ENCODE measurements around the gene TARS1.
A peak's percentile ranks its signal among the peaks of the same experiment; 100 is the strongest.

Gene TARS1

DNA sequence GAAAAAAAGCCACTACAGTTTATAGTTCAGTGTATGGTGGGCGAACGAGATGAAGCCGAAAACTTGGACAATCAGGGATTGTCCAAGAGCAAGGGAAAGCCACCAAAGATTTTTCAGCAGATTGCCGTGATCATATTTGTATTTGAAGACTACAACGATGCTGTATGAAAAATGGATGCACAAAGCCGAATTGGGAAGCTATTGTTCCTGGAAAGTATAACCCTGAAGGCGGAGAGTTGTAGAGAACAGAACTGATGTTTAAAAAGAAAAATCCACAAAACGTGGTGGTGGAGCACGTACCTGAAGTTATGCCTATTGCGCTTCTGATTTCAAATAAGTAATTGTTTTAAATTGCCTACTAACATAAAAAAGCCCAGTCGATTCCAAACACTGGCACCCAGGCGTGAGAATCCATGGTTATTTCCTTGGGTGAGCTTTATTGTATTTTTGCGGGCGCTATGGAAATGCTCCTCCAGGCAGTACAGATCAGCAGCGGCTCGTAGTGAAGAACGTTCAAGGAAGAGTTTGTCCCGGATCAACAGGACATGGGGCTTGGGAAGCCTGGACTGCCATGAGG, 772 bp upstream of the TARS1 start:
- no peak for DNase-seq

DNA sequence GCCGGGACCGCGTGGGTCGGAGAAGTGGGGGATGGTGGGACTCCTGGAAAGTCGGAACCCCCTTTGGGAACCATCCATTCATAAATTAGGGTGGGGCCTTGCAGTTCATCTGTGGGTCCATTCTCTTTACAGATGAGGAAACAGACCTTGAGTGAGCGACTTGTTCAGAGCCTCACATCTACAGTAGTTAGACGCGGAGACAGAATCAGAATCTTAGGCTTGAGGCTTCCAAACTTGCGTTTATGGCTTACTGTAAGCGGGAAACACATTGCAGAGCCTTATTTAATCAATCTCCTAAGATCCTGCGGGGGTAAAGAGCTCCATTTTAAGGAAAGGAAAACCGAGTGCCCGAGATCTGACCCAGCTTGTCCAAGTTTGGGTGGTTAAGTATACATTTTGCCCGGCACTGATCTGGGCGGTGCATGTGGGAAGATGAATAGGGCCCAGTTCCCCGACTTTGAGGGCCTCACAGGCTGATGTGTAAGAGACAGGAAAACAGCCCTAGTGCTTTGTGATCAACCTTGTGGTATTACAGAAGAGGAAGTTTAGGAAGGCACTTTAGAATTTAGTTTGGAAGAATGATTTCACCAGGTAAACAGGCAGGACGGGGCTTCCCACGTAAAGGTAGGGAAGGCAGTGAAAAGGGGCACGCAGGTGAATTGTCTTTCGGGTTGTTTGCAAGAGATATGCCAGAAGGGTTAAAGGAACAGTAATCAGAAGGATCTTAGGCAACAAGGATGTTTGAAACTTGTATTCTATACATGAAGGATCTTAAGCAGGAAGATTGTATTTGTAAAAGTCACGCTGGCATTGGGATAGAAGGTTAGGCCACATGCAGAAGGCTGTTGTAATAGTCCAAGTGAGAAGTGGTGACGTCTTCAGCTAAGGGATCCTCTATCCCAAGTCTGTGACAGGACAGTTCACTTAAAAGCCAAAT, 744 bp downstream of the TARS1 start:
- DNase-seq, result peak; percentile 16

DNA sequence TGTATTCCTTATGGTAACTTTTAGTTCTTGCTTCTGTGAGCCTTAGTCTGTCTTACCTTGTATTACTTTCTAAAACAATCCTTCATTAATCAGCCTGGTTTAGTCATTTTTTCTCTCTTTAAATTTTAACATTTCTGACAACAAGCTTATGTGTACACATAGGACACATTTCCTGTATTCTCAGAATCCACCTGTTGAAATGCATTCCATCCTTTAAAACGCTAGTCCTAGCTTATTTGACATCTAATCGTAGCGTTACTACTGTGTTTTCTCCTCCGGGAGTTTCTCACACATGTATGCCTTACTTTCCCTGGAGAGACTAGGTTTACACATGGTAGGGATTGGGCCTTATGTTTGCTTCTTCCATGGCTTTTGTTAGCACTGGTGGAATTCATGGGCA, 3.8 kb downstream of the TARS1 start:
- DNase-seq, result no peak

DNA sequence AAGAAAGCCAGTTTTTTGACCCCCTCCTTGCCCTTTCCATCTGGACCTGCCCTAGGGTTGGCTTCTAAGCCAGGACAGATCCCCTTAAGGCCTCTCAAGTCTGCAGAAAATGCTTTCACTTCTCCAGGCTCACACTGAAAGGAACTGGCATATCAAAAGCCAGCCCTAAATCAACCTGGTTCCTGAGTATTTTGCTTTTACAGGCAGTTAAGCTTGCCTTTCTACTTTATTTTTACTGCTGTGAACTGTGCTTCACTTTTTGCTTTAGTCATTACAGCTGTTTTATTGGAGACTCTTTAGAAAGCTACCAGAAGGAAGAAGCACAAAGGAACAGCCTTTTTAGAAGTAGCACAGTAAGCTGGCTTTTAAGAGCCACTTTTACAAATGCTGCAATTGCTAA, 5.0 kb downstream of the TARS1 start:
- no peak for DNase-seq

DNA sequence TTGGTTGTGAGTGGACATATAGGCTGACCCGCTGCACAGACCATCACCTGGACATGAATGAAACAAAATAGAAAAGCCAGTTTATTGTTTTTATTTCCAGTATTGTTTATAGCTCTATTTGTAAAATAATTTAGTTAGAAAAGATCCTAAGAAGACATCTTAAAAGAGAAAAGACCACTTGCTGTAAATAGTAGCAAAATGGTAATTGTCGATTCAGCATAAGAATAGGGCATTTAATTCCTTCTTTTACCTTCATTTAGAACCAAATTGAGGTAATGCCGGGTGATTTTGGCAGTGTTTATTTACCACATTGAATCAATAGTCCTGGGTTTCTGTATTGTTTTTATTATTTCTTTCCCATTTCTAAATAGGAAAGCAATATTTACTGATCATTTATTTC, 7.4 kb downstream of the TARS1 start:
- no peak for DNase-seq

DNA sequence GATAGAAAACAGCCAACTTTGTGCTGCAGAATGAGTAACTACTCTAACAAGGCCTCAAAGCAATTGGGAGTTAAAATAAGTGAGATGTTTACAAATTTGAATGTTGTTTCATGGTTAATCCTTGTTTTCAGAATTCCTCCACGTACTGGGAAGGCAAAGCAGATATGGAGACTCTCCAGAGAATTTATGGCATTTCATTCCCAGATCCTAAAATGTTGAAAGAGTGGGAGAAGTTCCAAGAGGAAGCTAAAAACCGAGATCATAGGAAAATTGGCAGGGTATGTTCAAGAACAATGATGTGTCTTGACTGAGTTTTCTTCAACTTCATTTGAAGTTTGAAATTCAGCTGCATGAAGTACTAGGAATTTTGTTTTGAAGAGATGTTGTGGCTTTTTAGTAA, 16.4 kb downstream of the TARS1 start:
- no peak for DNase-seq

DNA sequence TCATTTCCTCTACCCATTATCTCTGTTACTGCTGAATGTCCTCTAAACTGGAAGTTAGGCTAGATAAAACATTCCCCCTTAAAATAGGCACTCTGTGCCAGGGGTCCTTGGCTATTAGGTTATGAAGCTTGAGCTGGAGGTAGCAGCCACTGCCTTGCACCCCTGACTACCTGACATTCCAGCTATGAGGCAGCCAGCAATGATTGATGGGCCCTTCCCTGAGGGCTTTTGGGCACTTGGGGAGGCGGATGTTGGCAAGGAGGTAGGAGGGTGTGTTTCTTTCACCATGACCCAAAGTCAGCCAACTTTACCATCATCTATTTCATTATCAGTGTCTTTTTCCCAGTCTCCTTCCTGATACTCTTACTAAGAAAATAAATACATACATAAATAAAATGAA, 17.1 kb downstream of the TARS1 start:
- DNase-seq, result no peak

DNA sequence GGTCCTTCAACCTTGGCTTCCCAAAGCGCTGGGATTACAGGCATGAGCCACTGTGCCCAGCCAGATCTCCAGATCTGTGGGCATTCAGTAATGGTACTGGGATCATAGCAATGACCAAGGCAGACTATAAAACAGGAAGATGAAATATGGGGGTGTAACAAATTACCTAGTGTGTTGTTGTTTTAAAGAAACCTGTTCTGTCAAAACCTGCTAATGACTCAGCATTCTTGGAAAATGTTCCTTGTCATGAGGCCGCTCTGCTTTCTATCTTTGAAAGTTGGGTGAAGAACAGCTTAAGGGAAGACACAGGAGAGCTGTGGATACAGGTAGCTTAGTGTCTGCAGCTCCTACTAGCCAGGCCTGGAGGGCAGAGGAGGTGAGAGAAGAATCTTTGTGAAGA, 19.4 kb downstream of the TARS1 start:
- DNase-seq, result no peak

DNA sequence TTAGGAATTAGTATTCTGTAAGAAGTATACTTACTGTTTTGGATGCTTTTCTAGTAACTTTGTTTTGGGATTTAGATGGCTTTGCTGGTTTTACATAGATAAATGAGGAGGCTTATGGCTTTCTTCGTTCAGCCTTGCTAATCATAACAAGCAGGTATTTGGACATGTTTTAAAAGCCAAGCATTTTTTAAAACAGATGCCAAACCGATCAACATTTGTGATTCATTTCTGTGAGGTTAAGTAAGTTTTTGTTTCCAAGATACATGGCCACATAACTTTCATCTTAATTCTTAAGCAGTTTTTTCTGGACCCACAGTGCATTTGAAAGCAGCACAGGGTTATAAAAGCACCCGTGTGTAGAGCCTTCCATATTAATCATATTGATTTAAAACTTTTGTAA, 21.7 kb downstream of the TARS1 start:
- no peak for DNase-seq

DNA sequence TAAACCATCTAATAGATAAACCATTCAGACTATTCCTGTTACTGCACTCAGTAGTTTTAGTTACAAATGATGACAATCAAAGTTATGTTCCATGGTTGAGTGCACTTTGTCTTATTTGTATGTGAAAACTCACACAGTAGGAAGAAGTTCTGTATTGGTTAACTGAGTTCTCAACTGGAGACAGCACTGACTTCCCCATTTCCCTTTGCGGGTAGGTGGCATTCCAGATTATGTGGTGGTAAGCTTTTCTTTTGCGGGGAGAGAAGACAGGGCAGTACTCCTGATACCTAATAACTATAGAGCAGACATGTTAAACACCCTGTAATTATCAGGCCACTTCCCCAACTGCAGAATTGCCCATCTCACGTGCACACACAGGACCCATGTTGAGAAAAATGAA, 24.4 kb downstream of the TARS1 start:
- no peak for DNase-seq

DNA sequence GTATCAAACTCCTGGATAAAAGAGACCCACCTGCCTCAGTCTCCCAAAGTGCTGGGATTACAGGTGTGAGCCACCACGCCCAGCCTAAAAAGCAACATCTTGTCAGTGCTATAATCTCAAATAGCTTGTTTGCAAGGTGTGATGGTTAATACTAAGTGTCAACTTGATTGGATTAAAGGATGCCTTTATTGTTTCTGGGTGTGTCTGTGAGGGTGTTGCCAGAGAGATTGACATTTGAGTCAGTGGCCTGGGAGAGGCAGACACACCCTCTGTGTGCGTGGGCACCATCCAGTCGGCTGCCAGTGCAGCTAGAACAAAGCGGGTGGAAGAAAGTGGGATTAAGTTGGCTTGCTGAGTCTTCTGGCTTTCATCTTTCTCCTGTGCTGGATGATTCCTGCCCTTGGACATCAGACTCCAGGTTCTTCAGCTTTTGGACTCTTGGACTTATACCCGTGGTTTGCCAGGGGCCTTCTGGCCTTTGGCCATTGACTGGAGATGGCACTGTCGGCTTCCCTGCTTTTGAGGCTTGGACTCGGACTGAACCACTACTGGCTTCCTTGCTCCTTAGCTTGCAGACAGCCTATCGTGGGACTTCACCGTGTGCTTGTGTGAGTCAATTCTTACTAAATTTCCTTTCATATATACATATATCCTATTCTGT, 28.1 kb downstream of the TARS1 start:
- no peak for DNase-seq

DNA sequence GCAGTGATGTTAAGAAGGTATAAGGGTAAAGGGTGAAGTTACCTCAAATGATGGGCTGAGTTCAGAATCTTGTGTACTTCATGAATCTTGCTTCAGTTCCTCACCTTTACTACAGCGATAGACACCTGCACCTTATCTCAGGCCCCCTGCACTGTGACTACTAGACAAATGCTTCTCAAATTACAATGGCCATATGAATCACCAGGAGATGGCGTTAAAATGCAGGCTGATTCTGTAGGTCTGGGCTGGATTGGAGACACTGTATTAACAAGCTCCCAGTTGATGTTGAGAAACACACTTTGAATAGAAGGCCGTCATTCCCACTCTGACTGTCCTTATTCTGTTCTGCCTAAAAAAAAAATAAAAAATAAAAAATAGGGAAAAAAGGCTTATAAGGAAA, 29.8 kb downstream of the TARS1 start:
- DNase-seq, result no peak

DNA sequence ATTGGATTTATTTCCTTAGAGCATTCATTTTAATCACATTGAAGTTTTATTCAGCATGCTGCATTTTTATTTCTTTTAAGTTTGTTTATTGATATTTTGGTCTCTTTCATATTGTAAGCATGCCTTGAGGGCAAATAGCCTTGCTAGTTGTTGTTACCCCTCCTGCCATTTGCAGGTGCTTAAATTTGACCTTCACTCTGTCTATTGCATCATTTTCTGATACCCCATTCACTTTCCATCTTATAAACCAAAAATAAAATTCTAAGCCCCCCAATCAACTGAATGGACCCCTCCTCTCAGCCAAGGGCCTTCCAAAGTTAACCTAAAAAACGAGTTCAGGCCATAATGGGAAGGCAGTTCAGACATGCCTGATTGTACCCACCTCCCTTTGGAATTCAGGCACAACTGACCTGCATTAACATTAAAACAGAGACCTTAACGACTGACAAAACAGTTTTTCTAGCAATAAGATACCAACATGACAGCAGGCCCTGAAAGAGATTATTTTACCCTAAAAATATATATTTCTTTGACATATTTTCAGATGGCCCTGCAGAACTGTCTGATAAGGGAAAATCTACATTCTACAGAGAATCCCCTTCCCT, 32.1 kb downstream of the TARS1 start:
- no peak for DNase-seq

DNA sequence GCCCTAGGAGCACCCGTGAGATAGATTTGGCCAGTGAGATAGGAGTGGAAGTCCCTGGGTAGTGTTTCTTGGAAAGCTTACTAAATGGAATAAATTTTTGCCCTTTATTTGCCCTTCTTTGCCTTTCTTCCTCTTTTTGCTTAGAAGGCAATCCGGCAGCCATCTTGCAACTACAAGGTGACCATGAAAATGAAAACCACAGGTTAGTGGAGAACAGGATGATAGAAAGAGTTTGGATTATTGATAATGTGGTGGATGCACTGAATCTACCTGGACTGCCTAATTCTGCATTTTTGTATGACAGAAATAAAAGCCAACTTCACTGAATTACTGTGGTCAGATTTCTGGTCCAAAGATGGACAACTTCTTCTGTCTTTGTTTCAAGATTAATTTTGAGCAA, 33.2 kb downstream of the TARS1 start:
- no peak for DNase-seq

DNA sequence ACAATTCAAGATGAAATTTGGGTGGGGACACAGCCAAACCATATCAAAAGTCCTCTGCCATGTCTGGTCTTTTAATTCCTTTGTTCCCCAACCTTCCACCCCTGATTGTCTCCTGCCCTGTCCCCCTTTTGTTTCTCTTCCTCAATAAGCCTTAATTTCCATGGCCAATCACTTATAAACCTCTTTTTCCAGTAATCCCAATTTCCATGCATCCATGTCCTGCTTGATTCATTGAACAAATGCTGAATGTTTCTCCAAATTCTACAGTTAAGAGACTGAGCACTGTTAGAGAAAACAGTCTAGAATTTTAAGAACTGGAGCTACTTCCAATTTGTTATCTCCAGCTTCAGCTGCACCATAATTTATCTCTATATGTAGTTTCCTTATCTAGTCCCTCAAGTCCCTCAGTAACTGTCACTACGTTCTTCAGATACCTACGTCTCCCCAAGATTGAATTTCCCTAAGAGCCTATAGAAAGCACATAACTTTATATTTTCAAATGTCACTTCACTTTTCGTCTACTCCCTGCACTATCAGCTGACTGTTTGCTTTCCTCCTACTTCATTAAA, 34.2 kb downstream of the TARS1 start:
- no peak for DNase-seq

DNA sequence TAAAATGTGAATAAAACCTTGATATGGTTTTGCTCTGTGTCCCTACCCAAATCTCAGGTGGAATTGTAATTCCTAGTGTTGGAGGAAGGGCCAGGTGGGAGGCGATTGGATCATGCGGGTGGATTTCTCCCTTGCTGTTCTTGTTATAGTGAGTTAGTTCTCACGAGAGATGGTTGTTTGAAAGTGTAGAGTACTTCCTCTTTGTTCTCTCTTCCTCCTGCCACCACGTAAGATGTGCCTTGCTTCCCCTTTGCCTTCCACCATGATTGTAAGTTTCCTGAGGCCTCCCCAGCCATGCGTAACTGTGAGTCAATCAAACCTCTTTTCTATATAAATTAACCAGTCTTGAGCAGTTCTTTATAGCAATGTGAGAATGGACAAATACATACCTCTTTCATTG, 34.9 kb downstream of the TARS1 start:
- DNase-seq, result no peak

DNA sequence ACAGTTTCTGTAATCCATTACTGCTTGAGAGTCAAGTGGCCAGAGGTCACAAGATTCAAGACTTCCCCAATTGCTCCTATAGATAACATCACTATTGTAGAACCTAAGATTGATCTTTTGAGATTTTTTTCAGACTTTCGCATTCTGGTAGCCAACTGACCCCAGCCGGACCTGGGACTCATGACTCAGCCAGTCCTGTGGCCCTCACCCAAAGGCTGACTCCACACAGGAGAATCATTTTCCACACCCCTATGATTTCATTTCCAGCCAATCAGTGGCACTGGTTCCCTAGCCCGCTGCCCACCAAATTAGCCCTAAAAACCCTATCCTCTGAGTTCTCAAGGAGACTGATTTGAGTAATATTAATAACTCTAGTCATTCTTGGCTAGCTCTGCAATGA, 36.2 kb downstream of the TARS1 start:
- DNase-seq, result no peak

DNA sequence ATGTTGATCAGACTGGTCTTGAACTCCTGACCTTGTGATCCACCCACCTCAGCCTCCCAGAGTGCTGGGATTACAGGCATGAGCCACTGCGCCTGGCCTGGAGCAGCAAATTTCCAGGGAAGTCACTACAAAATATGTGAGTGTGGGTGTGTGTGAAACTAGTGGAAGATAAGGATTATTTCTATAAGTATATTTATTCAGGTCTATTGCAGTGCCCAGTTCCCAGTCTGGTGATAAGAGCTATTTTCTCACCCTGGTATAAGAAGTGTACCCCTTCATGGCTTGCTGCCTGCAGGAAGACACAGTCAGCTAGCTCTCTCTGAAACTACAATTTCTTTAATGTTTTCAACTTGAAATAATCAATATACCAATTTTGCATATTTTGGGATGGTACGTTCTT, 37.1 kb downstream of the TARS1 start:
- DNase-seq, result no peak

DNA sequence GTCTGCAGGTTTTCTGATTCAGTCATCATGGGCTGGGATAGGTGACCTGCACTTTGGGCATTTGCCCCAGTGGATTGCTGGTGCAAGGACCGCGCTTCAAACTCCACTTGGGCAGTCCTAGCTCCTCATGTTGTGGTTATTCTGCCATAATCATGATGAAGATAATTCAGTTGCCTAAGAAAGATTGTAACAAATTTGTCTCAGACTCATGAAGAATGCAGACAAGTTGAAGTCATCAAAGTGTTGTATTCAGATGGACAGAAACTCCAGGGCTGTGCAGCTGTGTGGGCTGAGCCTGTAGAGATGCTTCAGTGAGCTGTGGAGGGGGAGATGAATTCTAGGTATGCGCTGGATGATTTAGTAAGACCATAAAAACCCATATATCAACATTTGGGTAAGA, 38.5 kb downstream of the TARS1 start:
- DNase-seq, result no peak

DNA sequence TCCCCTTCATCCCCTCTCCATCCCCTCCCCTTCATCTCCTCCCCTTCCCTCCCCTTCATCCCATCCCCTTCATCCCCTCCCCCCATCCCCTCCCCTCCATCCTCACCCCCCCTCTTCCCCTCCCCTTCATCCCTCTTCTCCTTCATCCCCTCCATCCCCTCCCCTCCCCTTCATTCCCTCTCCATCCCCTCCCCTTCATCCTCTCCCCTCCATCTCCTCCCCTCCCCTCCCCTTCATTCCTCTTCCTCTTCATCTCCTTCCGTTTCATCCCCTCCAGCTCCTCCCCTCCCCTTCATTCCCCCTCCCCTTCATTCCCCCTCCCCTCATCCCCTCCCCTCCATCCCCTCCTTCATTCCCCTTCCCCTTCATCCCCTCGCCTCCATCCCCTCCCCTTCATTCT, 40.1 kb downstream of the TARS1 start:
- no peak for DNase-seq

DNA sequence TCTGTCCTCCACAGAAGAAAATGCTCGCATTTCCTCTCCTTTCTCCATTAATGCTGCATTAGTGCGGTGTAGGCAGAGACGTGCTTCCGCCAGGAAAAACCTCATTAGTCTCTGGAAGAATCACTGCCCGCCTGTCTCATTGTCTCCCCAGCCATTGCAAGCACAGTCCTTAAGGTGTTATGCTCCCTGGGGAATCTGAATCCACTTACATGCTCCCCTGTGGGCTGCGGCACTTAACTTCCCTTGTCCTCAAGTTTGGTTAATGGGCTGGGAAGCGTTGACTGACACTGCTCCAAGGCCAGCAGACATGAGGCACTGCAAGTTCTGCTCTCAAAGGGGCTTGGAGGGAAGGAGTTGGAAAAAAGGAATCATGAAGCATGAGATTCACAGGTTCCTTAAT, 41.6 kb downstream of the TARS1 start:
- DNase-seq, result no peak

DNA sequence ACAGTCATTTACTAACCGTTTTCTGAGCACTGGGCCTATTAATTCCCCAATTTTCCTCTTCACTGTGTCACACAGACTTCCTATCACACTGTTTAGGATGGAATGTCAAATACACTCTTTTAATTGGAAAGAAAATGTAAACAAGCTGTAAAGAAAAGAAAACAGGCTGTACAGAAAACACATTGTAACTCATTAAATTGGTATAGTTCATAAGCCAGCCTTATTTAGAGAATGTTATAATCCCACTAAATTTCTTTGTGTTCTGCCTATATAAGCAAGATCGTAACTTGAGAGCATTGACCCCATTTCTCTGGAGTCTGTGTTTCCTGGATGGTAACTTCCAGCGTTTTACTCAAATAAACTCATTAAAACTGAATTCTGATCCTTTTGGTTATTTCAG, 46.5 kb downstream of the TARS1 start:
- no peak for DNase-seq
